ENCODE results near the gene U2AF1L4.

Gene U2AF1L4

GRCh38 chr19:35703343-35703742 is 41.9 kb downstream of the U2AF1L4 start:
- no peak for DNase-seq

- DNase-seq = peak; percentile 79
Measured at GRCh38 chr19:35702223-35703012, 42.8 kb downstream of the U2AF1L4 start.

GRCh38 chr19:35696835-35697234 is 48.4 kb downstream of the U2AF1L4 start:
- no peak for DNase-seq

GRCh38 chr19:35695895-35696422 is 49.3 kb downstream of the U2AF1L4 start:
- no peak for DNase-seq

- peak; percentile 82 for DNase-seq
Measured at GRCh38 chr19:35693835-35694599, 51.2 kb downstream of the U2AF1L4 start.

GRCh38 chr19:35693422-35693821 is 51.8 kb downstream of the U2AF1L4 start:
- no peak for DNase-seq
